NCI-H2196 treated with DMSO at 0.1 percent for 48 hours (cell line): Measurements from ENCODE around the gene EIF2D.

Experiments
- DNase-seq: peaks from one replicate; lab custom pipeline; 2025; ENCODE audit not compliant: unreplicated experiment; lab: John Stamatoyannopoulos, UW

EIF2D gene

GRCh38 chr1:206551296-206551985 is 60.8 kb downstream of the EIF2D start:
- DNase-seq, result no peak

DNA sequence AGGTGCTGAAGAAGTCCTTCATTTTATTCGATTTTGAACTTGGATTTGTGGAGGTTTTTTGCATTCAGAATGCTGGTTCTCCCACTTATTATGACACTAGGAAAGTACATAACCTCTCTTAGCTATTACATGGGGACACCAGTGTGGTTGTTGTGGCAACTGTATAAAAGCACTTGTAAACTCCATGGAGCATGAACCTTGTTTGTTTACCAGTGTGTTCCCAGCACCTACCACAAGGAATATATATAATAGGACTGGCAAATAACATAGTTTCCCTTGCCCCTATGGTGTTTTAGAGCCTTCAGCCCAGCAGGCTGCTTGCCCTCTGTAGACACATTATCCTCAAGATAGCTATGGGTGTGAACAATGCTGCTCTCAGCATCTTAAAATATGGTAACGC is 61.8 kb downstream of the EIF2D start:
- DNase-seq, result peak; percentile 22

GRCh38 chr1:206547104-206547503 is 65.2 kb downstream of the EIF2D start:
- DNase-seq, result no peak

GRCh38 chr1:206545351-206545750 is 66.9 kb downstream of the EIF2D start:
- DNase-seq, result no peak

DNA sequence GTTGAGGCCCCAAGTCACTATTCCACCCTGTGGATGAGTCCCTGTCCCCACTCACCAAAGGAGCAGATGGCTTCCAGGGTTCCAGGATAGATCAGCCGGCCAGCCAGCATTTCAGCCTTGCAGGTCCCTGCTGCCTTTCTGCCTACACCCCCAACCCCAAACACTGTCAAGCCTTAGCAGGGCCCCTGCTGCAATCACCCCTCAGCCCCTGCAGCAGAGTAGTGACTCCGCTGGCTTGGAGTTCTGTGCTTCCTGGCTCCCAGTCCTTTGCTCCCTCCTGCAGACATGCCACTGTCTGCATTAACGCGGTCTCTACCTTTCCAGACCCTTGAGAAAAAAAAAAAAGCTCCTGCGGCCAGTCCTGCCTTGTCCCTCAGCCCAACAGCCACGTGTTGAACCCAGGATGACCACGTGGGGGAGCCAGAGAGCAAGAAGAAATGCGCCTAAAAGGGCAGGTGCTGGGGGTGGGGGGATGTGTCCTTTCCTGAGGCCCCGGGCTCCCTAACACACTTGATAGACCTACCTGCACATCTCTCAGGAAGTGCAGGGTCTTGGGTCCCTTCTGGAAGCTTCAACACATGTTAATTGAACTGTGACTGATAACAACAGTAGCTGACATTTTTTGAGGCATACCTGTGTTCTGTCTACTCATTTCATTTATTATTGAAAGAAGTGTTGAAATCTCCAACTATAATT is 67.6 kb downstream of the EIF2D start:
- DNase-seq, result no peak
